Panc1 (cell line): ENCODE results near the gene RPA3.

ENCODE experiments used
- POLR2AphosphoS5 ChIP-seq: IDR thresholded peaks from 2 replicates; pipeline ENCODE4 v1.6.1; 2012; ENCODE audit warnings: mild to moderate bottlenecking, low read depth, low read length, moderate library complexity
- TCF7L2 ChIP-seq: IDR thresholded peaks from 2 replicates; pipeline ENCODE4 v1.6.1; 2011; ENCODE audit warnings: mild to moderate bottlenecking, low read depth, low read length, inconsistent platforms
- TF ChIP-seq, protein P1 (sequence below): fragments of 450-650 bp; IDR thresholded peaks from 2 replicates; pipeline ENCODE4 v1.5.1; 2017; ENCODE audit warnings: mild to moderate bottlenecking
- TF ChIP-seq, protein P2 (sequence below), 2 experiments: IDR thresholded peaks; 2 replicates each; pipeline ENCODE4 v1.6.1; 2011 to 2012; ENCODE audit warnings: low read depth in 2 of 2, control low read depth in 1 of 2, low read length in 1 of 2, mild to moderate bottlenecking in 1 of 2, moderate library complexity in 1 of 2; ENCODE audit not compliant: insufficient read depth in 1 of 2

DNA sequence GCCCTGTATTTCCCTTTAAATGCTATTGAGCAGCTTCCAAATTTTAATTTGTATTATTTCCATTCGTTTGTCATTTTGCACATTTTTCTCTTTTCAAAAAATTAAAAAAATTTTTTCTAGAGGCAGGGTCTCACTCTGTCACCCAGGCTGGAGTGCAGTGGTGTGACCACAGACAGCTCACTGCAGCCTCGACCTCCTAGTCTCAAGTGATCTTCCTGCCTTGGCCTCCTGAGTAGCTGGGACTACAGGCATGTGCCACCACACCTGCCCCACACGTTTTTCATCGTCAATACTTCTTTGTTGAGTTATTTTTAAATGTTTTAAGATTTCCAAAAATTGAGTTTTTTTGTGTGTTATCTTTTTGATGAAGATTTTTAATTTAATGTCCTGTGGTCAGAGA is 4.7 kb downstream of the RPA3 start:
- TF ChIP-seq, protein P1, sequence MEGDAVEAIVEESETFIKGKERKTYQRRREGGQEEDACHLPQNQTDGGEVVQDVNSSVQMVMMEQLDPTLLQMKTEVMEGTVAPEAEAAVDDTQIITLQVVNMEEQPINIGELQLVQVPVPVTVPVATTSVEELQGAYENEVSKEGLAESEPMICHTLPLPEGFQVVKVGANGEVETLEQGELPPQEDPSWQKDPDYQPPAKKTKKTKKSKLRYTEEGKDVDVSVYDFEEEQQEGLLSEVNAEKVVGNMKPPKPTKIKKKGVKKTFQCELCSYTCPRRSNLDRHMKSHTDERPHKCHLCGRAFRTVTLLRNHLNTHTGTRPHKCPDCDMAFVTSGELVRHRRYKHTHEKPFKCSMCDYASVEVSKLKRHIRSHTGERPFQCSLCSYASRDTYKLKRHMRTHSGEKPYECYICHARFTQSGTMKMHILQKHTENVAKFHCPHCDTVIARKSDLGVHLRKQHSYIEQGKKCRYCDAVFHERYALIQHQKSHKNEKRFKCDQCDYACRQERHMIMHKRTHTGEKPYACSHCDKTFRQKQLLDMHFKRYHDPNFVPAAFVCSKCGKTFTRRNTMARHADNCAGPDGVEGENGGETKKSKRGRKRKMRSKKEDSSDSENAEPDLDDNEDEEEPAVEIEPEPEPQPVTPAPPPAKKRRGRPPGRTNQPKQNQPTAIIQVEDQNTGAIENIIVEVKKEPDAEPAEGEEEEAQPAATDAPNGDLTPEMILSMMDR = no peak
- TF ChIP-seq, protein P2, sequence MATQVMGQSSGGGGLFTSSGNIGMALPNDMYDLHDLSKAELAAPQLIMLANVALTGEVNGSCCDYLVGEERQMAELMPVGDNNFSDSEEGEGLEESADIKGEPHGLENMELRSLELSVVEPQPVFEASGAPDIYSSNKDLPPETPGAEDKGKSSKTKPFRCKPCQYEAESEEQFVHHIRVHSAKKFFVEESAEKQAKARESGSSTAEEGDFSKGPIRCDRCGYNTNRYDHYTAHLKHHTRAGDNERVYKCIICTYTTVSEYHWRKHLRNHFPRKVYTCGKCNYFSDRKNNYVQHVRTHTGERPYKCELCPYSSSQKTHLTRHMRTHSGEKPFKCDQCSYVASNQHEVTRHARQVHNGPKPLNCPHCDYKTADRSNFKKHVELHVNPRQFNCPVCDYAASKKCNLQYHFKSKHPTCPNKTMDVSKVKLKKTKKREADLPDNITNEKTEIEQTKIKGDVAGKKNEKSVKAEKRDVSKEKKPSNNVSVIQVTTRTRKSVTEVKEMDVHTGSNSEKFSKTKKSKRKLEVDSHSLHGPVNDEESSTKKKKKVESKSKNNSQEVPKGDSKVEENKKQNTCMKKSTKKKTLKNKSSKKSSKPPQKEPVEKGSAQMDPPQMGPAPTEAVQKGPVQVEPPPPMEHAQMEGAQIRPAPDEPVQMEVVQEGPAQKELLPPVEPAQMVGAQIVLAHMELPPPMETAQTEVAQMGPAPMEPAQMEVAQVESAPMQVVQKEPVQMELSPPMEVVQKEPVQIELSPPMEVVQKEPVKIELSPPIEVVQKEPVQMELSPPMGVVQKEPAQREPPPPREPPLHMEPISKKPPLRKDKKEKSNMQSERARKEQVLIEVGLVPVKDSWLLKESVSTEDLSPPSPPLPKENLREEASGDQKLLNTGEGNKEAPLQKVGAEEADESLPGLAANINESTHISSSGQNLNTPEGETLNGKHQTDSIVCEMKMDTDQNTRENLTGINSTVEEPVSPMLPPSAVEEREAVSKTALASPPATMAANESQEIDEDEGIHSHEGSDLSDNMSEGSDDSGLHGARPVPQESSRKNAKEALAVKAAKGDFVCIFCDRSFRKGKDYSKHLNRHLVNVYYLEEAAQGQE (IDR thresholded peaks at IDR 0.05; ENCODE audit: insufficient read depth in 1 of 2, low read depth in 2 of 2, low read length in 1 of 2) = no peak
- no peak for TF ChIP-seq POLR2AphosphoS5
- TF ChIP-seq TCF7L2 = no peak
